ENCODE measurements around the gene EPB41L5. TPM values are rescaled to one million over a fixed set of nuclear protein-coding genes. Genes with fewer than 3 reads are reported as not detected.
A peak's percentile ranks its signal among the peaks of the same experiment; 100 is the strongest.

The EPB41L5 gene
- total RNA-seq, 1 donor from 2014 or later = 78.0 TPM

- peaks cover 6% of the 10 kb centered on the region for H3K4me1 Mint-ChIP-seq (ENCODE audit: unreplicated experiment)
- H3K4me3 Mint-ChIP-seq (ENCODE audit: unreplicated experiment) = no peak overlapping the region
- no peak for DNase-seq (ENCODE audit: low spot score)
- no peak for TF ChIP-seq CTCF (IDR thresholded peaks at IDR 0.05; ENCODE audit: unreplicated experiment)
- H3K27ac Mint-ChIP-seq (ENCODE audit: unreplicated experiment) = peak overlapping the region; percentile 21
- H3K9me3 Mint-ChIP-seq (ENCODE audit: unreplicated experiment) = no peaks in the 10 kb centered on the region
- H3K27me3 Mint-ChIP-seq (ENCODE audit: unreplicated experiment) = no peaks in the 10 kb centered on the region
- peaks cover 23% of the 10 kb centered on the region for H3K36me3 Mint-ChIP-seq (ENCODE audit: low read depth, unreplicated experiment)
Observed at GRCh38 chr2:120100627-120101026, 87.8 kb downstream of the EPB41L5 start.

- Mint-ChIP-seq H3K27me3 (ENCODE audit: unreplicated experiment) (no peaks in the 10 kb centered on the region), H3K27ac (ENCODE audit: unreplicated experiment) (no peak overlapping the region), H3K4me3 (ENCODE audit: unreplicated experiment) (no peak overlapping the region), H3K9me3 (ENCODE audit: unreplicated experiment) (no peaks in the 10 kb centered on the region), H3K4me1 (ENCODE audit: unreplicated experiment) (peaks cover 20% of the 10 kb centered on the region), H3K36me3 (ENCODE audit: low read depth, unreplicated experiment) (peaks cover 14% of the 10 kb centered on the region)
- DNase-seq (ENCODE audit: low spot score) = no peak
- TF ChIP-seq CTCF (IDR thresholded peaks at IDR 0.05; ENCODE audit: unreplicated experiment) = no peak
Observed at GRCh38 chr2:120103723-120104467, 91.0 kb downstream of the EPB41L5 start.

- Mint-ChIP-seq H3K36me3 (ENCODE audit: low read depth, unreplicated experiment) (peaks cover 18% of the 10 kb centered on the region), H3K4me3 (ENCODE audit: unreplicated experiment) (no peak overlapping the region), H3K27ac (ENCODE audit: unreplicated experiment) (no peak overlapping the region), H3K9me3 (ENCODE audit: unreplicated experiment) (no peaks in the 10 kb centered on the region), H3K4me1 (ENCODE audit: unreplicated experiment) (peaks cover 29% of the 10 kb centered on the region), H3K27me3 (ENCODE audit: unreplicated experiment) (no peaks in the 10 kb centered on the region)
- TF ChIP-seq CTCF (IDR thresholded peaks at IDR 0.05; ENCODE audit: unreplicated experiment) = no peak
- DNase-seq (ENCODE audit: low spot score) = no peak
Observed at GRCh38 chr2:120104772-120105171, 91.9 kb downstream of the EPB41L5 start.

GRCh38 chr2:120105360-120105759 is 92.5 kb downstream of the EPB41L5 start:
- Mint-ChIP-seq H3K27me3 (ENCODE audit: unreplicated experiment) (no peaks in the 10 kb centered on the region), H3K36me3 (ENCODE audit: low read depth, unreplicated experiment) (peaks cover 18% of the 10 kb centered on the region), H3K4me1 (ENCODE audit: unreplicated experiment) (peaks cover 30% of the 10 kb centered on the region), H3K4me3 (ENCODE audit: unreplicated experiment) (no peak overlapping the region), H3K9me3 (ENCODE audit: unreplicated experiment) (no peaks in the 10 kb centered on the region), H3K27ac (ENCODE audit: unreplicated experiment) (no peak overlapping the region)
- TF ChIP-seq CTCF (IDR thresholded peaks at IDR 0.05; ENCODE audit: unreplicated experiment) = no peak
- no peak for DNase-seq (ENCODE audit: low spot score)

- Mint-ChIP-seq H3K4me3 (ENCODE audit: unreplicated experiment) (no peak overlapping the region), H3K27me3 (ENCODE audit: unreplicated experiment) (peaks cover 3% of the 10 kb centered on the region), H3K4me1 (ENCODE audit: unreplicated experiment) (peaks cover 35% of the 10 kb centered on the region), H3K27ac (ENCODE audit: unreplicated experiment) (no peak overlapping the region), H3K9me3 (ENCODE audit: unreplicated experiment) (no peaks in the 10 kb centered on the region), H3K36me3 (ENCODE audit: low read depth, unreplicated experiment) (peaks cover 18% of the 10 kb centered on the region)
- TF ChIP-seq CTCF (IDR thresholded peaks at IDR 0.05; ENCODE audit: unreplicated experiment) = no peak
- DNase-seq (ENCODE audit: low spot score) = no peak
Observed at GRCh38 chr2:120108049-120108448, 95.2 kb downstream of the EPB41L5 start.

All from endothelial cell (in vitro differentiated cells).